Esophagus squamous epithelium (tissue), 5 donors: Measurements from ENCODE around the gene CASKIN1. TPM values are rescaled to one million over a fixed set of nuclear protein-coding genes. Genes with fewer than 3 reads are reported as not detected.

Experiments used
- DNase-seq: peaks from one replicate; lab custom pipeline; 2025; lab: John Stamatoyannopoulos, UW
- H3K27ac ChIP-seq, 4 donors: fragments of 200-600 bp; sonication (generic); one replicate each; pipeline ENCODE4 v1.5.1; 2016 to 2019; ENCODE audit warnings: mild to moderate bottlenecking in 1 of 4
- H3K27me3 ChIP-seq, 4 donors: fragments of 200-600 bp; sonication (generic); 1 replicate in 3 of 4; 2 replicates in 1 of 4; pipeline versions ENCODE4 v1.5.1 to v1.6.0; 2017 to 2021; ENCODE audit warnings: antibody characterized with exemption in 1 of 4
- H3K36me3 ChIP-seq, 3 donors: fragments of 200-600 bp; sonication (generic); one replicate each; pipeline ENCODE4 v1.5.1; 2016 to 2019
- H3K4me1 ChIP-seq, 3 donors: fragments of 200-600 bp; sonication (generic); one replicate each; pipeline ENCODE4 v1.5.1; 2017 to 2019
- H3K4me3 ChIP-seq, 4 donors: fragments of 200-600 bp; sonication (generic); 1 replicate in 3 of 4; 2 replicates in 1 of 4; pipeline ENCODE4 v1.5.1; 2016 to 2019; ENCODE audit warnings: mild to moderate bottlenecking in 2 of 4, moderate library complexity in 1 of 4
- H3K9me3 ChIP-seq, 3 donors: fragments of 200-600 bp; sonication (generic); one replicate each; pipeline ENCODE4 v1.5.1; 2016 to 2019
- POLR2A ChIP-seq, 4 donors: fragments of 450-650 bp; IDR thresholded peaks; one replicate each; pipeline ENCODE4 v1.6.1; 2017; ENCODE audit warnings: antibody characterized with exemption in 4 of 4, mild to moderate bottlenecking in 4 of 4, moderate library complexity in 3 of 4
- WGBS, 2 donors: methylation state at CpG; one replicate each; pipeline ENCODE4 v1.1.5; 2018; 5-methylcytosine and 5-hydroxymethylcytosine counted together
- intact Hi-C: fragments of 100-400 bp; cut with DNase I; formaldehyde crosslinking; loops from one replicate; pipeline ENCODE4 v1.15.0; 2022
- total RNA-seq, 4 donors: library from RNA; depleted of rRNA; stranded (reverse); fragments of >200 nt; gene quantifications; one replicate each; pipeline ENCODE4 v1.1.0, GENCODE V29; 2016
- TF ChIP-seq, protein P1 (sequence below), 6 experiments: fragments of 450-650 bp in 4 of 6; fragments of 200-600 bp in 2 of 6; sonication (generic) in 2 of 6; IDR thresholded peaks; one replicate each; pipeline ENCODE4 v1.5.1; 2016 to 2019; ENCODE audit warnings: antibody characterized with exemption in 6 of 6, mild to moderate bottlenecking in 4 of 6, moderate library complexity in 4 of 6
- donor health status: DM: yes; HTN: yes; CAD: no.

The CASKIN1 gene
- total RNA-seq, 4 donors from 2014 or later = 0.04 to 0.38 TPM; not detected in 2

- TF ChIP-seq, protein P1, sequence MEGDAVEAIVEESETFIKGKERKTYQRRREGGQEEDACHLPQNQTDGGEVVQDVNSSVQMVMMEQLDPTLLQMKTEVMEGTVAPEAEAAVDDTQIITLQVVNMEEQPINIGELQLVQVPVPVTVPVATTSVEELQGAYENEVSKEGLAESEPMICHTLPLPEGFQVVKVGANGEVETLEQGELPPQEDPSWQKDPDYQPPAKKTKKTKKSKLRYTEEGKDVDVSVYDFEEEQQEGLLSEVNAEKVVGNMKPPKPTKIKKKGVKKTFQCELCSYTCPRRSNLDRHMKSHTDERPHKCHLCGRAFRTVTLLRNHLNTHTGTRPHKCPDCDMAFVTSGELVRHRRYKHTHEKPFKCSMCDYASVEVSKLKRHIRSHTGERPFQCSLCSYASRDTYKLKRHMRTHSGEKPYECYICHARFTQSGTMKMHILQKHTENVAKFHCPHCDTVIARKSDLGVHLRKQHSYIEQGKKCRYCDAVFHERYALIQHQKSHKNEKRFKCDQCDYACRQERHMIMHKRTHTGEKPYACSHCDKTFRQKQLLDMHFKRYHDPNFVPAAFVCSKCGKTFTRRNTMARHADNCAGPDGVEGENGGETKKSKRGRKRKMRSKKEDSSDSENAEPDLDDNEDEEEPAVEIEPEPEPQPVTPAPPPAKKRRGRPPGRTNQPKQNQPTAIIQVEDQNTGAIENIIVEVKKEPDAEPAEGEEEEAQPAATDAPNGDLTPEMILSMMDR (IDR thresholded peaks at IDR 0.05) = peak in 4 of 6 experiments; percentile 9 to 60 (median 34)
- TF ChIP-seq POLR2A (IDR thresholded peaks at IDR 0.05) = peak in 3 of 4 donors; percentile 82 to 93 (median 93)
- Histone ChIP-seq H3K9me3 (no peaks in the 10 kb centered on the region), H3K36me3 (peaks cover 0 to 17% (median 2%) of the 10 kb centered on the region in 3 donors), H3K27ac (peak within 1 kb of the TSS; percentile 89 to 95 (median 94)), H3K4me3 (peak within 1 kb of the TSS; percentile 81 to 99 (median 81)), H3K4me1 (peaks cover 12 to 45% (median 20%) of the 10 kb centered on the region in 3 donors), H3K27me3 (no peaks in the 10 kb centered on the region)
- peak; percentile 97 for DNase-seq
- 0 to 1% methylated on average over 3 to 37 of the region's 82 CpGs for WGBS, 2 donors
- intact Hi-C loops = no loop called here
These were observed 27.0 kb upstream of the CASKIN1 start, which contains the start of gene E4F1 for GRCh38 chr16:2223221-2223941. TSS of gene E4F1 (plus strand) at chr16:2223591. CDS start at chr16:2223614, 23 bp downstream.

DNA sequence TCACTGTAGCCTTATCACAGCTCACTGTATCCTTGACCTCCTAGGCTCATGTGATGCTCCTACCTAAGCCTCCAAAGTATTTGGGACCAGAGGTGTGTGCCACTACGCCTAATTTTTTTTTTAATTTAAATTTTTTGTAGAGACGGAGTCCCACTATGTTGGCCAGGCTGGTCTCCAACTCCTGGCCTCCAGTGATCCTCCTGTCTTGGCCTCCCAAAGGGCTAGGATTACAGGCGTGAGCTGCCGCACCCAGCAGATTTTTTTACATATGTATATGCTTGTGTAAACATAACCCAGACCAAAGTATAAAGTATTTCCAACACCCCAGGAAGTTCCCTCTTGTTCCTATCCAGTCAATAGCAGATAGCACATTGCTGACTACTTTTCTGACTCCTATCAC, 19.9 kb upstream of the CASKIN1 start:
- intact Hi-C loops = no loop called here
- Histone ChIP-seq H3K27ac (no peak overlapping the region), H3K27me3 (no peaks in the 10 kb centered on the region), H3K9me3 (no peaks in the 10 kb centered on the region), H3K36me3 (no peaks in the 10 kb centered on the region), H3K4me1 (peaks cover 20 to 40% (median 25%) of the 10 kb centered on the region in 3 donors), H3K4me3 (no peak overlapping the region)
- 90 to 95% methylated on average over 4 of the region's 4 CpGs for WGBS, 2 donors
- DNase-seq = no peak
- TF ChIP-seq, protein P1 (IDR thresholded peaks at IDR 0.05) = no peak
- TF ChIP-seq POLR2A (IDR thresholded peaks at IDR 0.05) = no peak

GRCh38 chr16:2214719-2214968, 18.2 kb upstream of the CASKIN1 start, which contains the start of gene PGP:
TSS of gene PGP (minus strand) at chr16:2214840. CDS start at chr16:2214777, 63 bp downstream.
- intact Hi-C loops = no loop called here
- DNase-seq = no peak
- Histone ChIP-seq H3K36me3 (peaks cover 0 to 10% (median 0%) of the 10 kb centered on the region in 3 donors), H3K27ac (peak within 1 kb of the TSS; percentile 80 to 95 (median 92)), H3K4me1 (peaks cover 20 to 40% (median 25%) of the 10 kb centered on the region in 3 donors), H3K4me3 (peak within 1 kb of the TSS; percentile 67 to 92 (median 86)), H3K27me3 (no peaks in the 10 kb centered on the region), H3K9me3 (no peaks in the 10 kb centered on the region)
- TF ChIP-seq, protein P1 (IDR thresholded peaks at IDR 0.05) = no peak
- TF ChIP-seq POLR2A (IDR thresholded peaks at IDR 0.05) = no peak
- no CpG with 5 or more reads among the region's 48 CpGs for WGBS, 2 donors

DNA sequence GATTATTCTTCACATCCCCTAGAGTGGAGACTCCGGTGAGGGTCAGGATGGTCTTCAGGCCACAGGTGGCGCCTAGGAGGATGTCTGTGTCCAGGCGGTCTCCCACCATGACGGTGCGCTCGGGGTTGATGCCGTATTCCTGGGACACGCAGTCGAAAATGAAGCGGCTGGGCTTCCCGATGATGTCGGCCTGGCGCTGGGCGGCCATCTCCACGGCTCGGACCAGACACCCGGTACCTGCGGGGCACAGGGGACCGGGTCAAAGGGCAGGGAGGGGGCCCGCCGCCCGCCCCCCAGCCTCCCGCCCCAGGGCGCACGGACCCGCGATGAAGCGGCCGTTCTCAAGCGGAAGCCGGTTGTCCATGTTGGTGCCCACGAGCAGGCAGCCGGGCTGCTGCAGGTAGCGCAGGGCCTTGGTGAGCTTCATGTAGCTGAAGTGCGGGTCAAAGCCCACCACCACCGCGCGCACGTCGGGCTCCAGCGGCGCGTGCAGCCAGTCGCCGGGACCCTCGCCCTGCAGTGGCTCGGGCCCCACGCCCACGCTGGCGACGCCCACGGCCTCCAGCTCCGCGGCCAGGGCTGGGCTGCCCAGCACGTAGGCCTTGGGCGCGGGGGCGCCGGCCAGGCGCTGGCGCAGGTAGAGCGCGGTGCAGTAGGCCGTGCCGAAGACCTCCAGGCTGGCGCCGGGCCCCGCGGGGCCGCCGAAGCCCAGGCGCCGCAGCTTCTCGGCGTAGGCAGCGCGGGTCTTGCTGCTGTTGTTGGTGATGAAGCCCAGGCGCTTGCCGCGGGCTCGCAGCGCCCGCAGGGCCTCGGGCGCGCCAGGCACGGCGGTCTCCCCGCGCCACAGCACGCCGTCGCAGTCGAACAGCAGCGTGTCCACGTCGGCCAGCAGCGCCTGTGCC, 17.7 kb upstream of the CASKIN1 start:
- Histone ChIP-seq H3K4me1 (peaks cover 20 to 40% (median 25%) of the 10 kb centered on the region in 3 donors), H3K27me3 (no peaks in the 10 kb centered on the region), H3K27ac (peak overlapping the region; percentile 44 to 89 (median 84)), H3K36me3 (peaks cover 2 to 16% (median 5%) of the 10 kb centered on the region in 3 donors), H3K4me3 (peak overlapping the region; percentile 59 to 92 (median 86)), H3K9me3 (no peaks in the 10 kb centered on the region)
- DNase-seq = no peak
- TF ChIP-seq, protein P1 (IDR thresholded peaks at IDR 0.05) = no peak
- TF ChIP-seq POLR2A (IDR thresholded peaks at IDR 0.05) = no peak
- intact Hi-C loops = no loop called here
- WGBS, 2 donors = 4 to 5% methylated on average over 4 to 9 of the region's 98 CpGs
